HG02763 (cell line): ENCODE measurements around the gene IFNA7.
"Not testable (repeated sequence)": the region's sequence is repeated elsewhere in the genome, so short reads cannot be mapped to it uniquely, and the experiment has no call there.

ENCODE experiments used
- ATAC-seq: cut with Tn5 transposase; IDR thresholded peaks from one replicate; pipeline ENCODE4 v1.9.1; 2021; ENCODE audit warnings: mild to moderate bottlenecking, moderate library complexity; ENCODE audit not compliant: unreplicated experiment

IFNA7 gene

DNA sequence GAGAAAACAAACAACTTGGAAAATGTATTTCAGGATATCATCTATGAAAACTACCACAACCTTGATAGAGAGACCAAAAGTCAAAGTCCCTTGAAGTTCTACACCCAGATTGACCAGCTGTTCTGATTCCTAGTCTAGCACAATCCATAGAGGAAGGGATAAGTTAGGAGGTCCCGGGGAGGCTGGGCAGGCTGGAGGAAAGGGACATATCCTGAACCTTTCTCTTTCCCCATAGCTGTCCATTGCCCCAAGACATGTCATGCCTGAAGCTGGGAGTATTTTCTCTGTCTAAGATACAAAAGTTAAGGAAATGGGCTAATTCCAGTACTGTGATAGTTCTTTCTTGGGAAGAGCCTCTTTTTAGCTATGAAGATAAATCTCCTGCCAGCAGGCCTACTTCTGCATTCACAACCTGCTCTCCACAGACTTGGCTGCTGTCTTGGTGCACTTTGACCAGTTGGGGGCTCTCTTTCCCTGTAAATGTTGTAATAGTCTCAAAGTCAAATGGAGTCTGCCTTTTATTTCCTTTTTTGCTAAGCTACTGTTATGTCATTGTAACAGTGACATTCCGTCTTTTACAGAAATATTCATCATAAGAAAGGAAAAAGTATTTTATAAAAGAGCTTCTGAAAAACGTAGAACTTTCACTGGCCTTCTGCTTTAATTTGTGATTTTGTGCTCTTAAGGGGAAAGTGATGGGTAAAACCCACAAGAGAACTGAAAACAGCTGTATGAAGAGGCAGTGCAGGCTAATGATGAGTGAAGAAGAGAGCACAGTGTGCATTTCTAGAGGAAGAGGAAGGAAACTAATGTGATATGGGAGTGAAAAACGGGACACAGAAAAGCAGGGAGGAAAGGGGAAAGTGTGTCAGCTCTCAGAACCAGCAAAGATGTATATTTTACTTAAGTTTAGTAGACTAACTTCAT lies 18.9 kb downstream of the IFNA7 start:
- ATAC-seq: peak; percentile 87

DNA sequence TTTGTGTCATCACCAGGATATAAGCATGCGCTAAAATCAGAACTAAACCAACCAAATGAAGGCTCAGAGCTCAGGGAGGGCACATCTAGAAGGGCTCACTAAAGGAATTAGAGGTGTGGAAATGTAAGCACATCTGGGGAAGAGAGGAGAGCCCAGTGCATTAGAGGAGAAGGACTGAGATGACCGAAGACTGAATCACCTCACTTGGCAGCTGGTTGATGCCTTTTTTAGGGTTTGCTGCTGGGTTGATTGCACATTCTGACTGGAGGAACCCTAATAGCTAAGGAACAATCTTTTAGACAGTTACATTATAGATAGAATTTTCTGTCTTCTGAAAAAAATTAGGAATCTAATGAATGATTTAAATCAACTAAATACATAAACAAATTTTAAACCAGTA lies 27.3 kb downstream of the IFNA7 start:
- no peak for ATAC-seq

DNA sequence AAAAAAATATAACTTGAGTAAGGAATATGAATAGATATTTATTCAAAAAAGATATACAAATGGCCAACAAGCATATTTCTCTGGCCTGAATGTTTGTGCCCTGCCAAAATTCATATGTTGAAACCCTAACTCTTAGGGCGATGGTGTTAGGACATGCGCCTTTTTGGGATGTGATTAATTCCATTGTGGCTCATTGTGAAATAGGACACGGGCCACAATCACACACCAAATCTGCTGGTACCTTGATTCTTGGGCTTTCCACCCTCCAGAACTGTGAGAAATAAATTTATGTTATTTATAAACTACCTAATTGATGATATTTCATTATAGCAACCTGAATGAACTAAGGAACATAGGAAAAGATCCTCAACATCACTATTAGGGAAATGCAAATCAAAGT lies 29.8 kb downstream of the IFNA7 start:
- ATAC-seq: no peak

DNA sequence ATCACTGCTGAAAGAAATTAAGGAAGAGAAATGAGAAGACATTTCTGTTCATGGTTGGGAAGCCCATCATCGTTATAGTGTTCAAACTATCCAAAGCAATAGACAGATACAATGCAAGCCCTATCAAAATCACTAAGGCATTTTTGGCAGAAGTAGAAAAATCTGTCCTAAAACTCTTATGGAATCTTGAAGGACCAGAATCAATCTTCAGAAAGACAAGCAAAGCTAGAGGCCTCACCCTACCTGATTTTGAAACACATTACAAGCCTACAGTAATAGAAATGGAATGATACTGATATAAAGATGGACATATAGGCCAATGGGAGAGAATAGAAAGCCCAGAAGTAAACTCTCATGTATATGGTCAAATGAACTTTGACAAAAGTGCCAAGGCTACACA lies 30.7 kb downstream of the IFNA7 start:
- ATAC-seq: no peak

DNA sequence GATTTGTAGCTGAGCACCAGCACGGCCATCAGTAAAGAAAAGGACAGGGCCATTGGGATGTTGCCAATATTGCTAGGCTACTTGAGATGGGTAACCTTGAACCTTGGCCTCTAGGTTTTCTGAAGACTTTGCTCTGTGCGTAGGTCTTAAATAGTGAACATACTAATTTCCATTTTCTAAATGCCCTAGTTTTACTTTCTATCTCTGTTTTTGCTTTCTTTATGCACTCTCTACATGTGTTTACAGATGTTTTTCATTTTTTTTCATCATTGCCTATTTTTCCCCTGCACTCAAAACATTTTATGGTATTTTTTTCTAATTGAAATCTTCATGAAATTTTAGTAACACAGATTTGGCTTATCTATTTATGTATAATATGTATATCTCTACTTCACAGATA lies 35.4 kb downstream of the IFNA7 start, which contains the start of gene IFNA21:
Gene IFNA21 (minus strand): TSS at position 101 of the 400 bp plus-strand sequence. CDS start 48 bp downstream, at position 53.
- ATAC-seq: not testable (repeated sequence)

DNA sequence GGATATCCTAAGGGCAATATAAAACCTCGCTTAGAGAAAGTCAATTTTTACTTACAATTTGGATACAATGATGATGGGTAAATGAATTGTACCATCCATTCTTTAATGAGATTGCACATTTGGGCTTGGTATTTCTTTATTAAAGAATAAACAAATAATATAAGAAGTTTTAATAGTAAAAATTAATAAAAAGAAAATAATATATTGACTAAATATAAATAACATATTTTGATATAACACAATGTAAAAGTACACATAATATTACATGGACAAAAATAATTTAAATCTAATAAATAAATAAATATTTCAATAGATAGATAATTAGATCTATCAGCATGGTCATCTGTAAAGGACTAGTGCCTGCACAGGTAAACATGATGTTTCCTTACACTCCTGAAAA lies 36.5 kb downstream of the IFNA7 start:
- ATAC-seq: no peak

DNA sequence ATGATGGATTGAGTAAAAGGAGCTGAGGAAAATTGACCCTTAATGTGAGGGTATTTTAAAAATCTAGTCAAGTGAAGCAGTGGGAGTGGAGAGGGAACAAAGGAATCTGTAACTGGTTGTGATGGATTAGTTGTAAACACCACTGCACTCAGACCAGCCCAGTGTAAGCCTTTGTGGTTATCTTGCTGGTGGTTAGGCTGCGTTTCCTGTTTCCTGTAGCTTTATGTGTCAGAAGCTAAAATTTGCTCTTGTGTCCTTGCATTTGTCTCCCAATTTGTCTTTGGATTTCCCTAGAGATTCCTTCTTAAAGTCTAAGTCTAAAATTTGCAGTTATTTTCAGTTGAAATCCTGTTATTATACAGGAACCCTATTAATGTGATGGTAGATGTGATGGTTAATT lies 41.8 kb downstream of the IFNA7 start:
- peak; percentile 77 for ATAC-seq

DNA sequence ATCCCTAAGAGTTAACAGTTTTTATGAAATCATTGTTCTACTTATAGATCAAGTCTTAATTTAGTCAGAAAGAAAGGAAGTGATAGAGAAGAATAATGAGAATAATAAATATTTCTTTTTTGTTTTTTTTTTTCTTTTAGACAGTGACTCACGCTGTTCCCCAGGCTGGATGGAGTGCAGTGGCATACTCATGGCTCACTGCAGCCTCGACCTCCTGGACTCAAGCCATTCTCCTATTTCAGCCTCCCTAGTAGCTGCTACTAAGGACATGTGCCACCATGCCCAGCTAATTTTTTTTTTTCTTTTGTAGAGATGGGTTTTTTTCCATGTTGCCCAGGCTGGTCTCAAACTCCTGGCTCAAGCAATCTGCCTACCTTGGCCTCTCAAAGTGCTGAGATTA lies 46.5 kb downstream of the IFNA7 start:
- ATAC-seq: no peak

DNA sequence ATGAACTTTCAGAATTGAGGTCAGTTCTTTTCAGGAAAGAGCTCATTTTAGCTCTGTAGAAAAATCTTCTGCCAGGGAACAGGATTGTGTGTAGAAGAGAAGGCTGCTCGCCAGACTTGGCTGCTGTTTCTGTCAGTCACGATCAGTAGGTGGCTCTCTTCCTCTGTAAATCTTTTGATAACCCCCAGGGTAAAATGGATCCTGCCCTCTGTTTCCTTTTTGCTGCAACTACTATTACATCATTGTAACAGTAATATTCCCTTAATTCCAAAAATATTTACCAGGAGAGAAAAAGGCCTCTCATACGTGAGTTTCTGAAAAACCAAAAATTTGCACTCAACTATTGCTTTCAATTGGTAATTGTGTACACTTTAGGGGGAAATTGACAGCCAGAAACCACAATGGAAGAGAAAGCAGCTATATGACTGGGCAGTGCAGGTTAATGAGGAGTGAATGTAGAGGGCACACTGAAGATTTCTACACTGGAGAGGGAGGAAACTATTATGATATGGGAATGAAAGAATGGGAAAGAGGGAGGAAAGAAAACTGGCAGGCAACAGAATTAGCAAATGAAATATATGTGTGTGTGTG lies 47.9 kb downstream of the IFNA7 start:
- peak; percentile 74 for ATAC-seq

DNA sequence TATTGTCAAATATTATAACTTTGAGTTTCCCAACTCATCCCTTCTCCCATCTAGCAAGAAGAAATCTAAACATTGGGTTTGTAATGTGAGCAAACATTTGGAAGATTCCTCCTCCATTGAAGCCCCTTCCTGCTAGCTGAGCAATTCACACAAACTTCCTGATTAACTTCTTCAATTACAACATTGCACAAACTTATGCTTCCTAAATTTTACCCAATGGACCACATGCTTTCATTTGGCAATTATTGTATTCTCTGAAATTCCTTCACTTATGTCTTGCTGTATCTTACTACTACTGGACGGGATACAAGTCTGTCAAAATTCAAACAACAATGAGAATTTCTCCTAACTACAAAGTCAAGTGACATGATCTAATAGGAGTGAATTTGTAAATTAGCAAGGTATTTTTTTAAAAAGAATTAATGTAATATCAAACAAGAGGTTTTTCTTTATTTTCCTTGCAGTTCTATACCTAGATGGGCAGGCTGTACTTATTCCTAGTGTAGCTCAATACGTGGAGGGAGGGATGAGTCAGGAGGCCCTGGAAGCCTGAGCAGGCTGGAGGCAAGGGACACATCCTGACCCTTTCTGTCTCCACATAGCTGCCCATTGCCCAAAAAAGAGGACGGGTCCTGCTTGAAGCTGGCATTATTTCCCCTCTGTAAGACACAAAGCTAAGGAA lies 48.5 kb downstream of the IFNA7 start:
- peak; percentile 19 for ATAC-seq
